ENCODE measurements around the gene TESK2. TPM values are rescaled to one million over a fixed set of nuclear protein-coding genes. Genes with fewer than 3 reads are reported as not detected.

Gene TESK2
- total RNA-seq, 1 experiment from 2014 or later, result 5.0 TPM

DNA sequence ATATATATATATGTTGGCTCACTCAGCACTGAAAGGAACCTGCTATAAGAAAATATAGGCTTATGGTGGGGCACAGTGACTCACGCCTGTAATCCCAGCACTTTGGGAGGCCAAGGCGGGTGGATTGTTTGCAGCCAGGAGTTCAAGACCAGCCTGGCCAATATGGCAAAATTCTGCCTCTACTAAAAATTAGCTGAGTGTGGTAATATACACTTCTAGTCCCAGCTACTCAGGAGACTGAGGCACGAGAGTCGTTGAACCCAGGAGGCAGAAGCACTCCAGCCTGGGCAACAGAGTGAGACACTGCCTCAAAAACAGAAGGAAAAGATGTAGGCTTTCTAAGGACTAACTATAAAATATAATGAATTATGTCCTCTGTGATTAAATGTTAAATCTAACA lies 136.1 kb downstream of the TESK2 start:
- ChIA-PET RAD21 (ENCODE audit: low non-redundant PET in 1 of 2, low total read pairs in 2 of 2, uncharacterized antibody in 2 of 2, unreplicated experiment in 2 of 2) (no interaction called here), CTCF (interaction anchor here (0.6 kb wide), 1 partner anchor 344 kb away, joined by 3 read pairs; the partner anchor contains the start of gene HECTD3), POLR2A (no interaction called here)
- no peaks in the 10 kb centered on the region for H3K27me3 ChIP-seq (ENCODE audit: insufficient read depth, low read length)
- peaks cover 13 to 18% of the 10 kb centered on the region in 2 experiments for H3K4me1 ChIP-seq (ENCODE audit: control insufficient read depth in 1 of 2, insufficient read depth in 2 of 2, low read length in 2 of 2)
- no peaks in the 10 kb centered on the region for H4K20me1 ChIP-seq (ENCODE audit: insufficient read depth)
- no peak overlapping the region for H2AFZ ChIP-seq (ENCODE audit: low read depth, low read length, poor library complexity, severe bottlenecking)
- H3K79me2 ChIP-seq (ENCODE audit: insufficient read depth, low read length), result no peaks in the 10 kb centered on the region
- BruUV-seq (replicated peaks), result no TSS peak
- no peaks in the 10 kb centered on the region for H3K9me2 ChIP-seq (ENCODE audit: insufficient read depth)
- ATAC-seq (no peak), DNase-seq (ENCODE audit: low read depth, low spot score) (no peak)
- H3K27ac ChIP-seq (ENCODE audit: low read depth, low read length), result no peak overlapping the region
- intact Hi-C loops (cut with micrococcal nuclease), result no loop called here
- no peak overlapping the region for H3K9ac ChIP-seq (ENCODE audit: low read length)
- H3K36me3 ChIP-seq (ENCODE audit: control insufficient read depth in 1 of 2, insufficient read depth in 2 of 2, low read length in 2 of 2), result no peaks in the 10 kb centered on the region
- H3K4me2 ChIP-seq (ENCODE audit: low read length), result no peak overlapping the region
- H3K9me3 ChIP-seq (ENCODE audit: control insufficient read depth in 1 of 2, insufficient read depth in 1 of 2, low read depth in 1 of 2, low read length in 2 of 2), result no peaks in the 10 kb centered on the region
- TF ChIP-seq, protein P1, sequence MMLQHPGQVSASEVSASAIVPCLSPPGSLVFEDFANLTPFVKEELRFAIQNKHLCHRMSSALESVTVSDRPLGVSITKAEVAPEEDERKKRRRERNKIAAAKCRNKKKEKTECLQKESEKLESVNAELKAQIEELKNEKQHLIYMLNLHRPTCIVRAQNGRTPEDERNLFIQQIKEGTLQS (IDR thresholded peaks at IDR 0.05), result no peak
- TF ChIP-seq POLR2A (IDR thresholded peaks at IDR 0.05; ENCODE audit: borderline replicate concordance, extremely low read depth, insufficient read depth, insufficient read length) (no peak), EZH2phosphoT487 (IDR thresholded peaks at IDR 0.05; ENCODE audit: borderline replicate concordance) (no peak), SIN3A (IDR thresholded peaks at IDR 0.05; ENCODE audit: low read depth) (no peak), CBX3 (IDR thresholded peaks at IDR 0.05; ENCODE audit: low read depth) (no peak), FOSL1 (IDR thresholded peaks at IDR 0.05; ENCODE audit: low read depth) (no peak), SP1 (IDR thresholded peaks at IDR 0.05; ENCODE audit: low read depth) (no peak), CEBPB (IDR thresholded peaks at IDR 0.05; ENCODE audit: low read depth) (no peak), RAD21 (IDR thresholded peaks at IDR 0.05; ENCODE audit: low read depth) (no peak), ZNF274 (IDR thresholded peaks at IDR 0.05; ENCODE audit: low read depth, low read length) (no peak), EGR1 (IDR thresholded peaks at IDR 0.05; ENCODE audit: low read depth) (no peak), ELF1 (IDR thresholded peaks at IDR 0.05; ENCODE audit: borderline replicate concordance, low read depth) (no peak), YY1 (IDR thresholded peaks at IDR 0.05; ENCODE audit: extremely low read depth, insufficient replicate concordance, low read depth, low read length) (no peak)
- TF ChIP-seq, protein P2, sequence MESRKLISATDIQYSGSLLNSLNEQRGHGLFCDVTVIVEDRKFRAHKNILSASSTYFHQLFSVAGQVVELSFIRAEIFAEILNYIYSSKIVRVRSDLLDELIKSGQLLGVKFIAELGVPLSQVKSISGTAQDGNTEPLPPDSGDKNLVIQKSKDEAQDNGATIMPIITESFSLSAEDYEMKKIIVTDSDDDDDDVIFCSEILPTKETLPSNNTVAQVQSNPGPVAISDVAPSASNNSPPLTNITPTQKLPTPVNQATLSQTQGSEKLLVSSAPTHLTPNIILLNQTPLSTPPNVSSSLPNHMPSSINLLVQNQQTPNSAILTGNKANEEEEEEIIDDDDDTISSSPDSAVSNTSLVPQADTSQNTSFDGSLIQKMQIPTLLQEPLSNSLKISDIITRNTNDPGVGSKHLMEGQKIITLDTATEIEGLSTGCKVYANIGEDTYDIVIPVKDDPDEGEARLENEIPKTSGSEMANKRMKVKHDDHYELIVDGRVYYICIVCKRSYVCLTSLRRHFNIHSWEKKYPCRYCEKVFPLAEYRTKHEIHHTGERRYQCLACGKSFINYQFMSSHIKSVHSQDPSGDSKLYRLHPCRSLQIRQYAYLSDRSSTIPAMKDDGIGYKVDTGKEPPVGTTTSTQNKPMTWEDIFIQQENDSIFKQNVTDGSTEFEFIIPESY (IDR thresholded peaks at IDR 0.05; ENCODE audit: extremely low read depth, insufficient replicate concordance, low read length), result no peak
- TF ChIP-seq, protein P3, sequence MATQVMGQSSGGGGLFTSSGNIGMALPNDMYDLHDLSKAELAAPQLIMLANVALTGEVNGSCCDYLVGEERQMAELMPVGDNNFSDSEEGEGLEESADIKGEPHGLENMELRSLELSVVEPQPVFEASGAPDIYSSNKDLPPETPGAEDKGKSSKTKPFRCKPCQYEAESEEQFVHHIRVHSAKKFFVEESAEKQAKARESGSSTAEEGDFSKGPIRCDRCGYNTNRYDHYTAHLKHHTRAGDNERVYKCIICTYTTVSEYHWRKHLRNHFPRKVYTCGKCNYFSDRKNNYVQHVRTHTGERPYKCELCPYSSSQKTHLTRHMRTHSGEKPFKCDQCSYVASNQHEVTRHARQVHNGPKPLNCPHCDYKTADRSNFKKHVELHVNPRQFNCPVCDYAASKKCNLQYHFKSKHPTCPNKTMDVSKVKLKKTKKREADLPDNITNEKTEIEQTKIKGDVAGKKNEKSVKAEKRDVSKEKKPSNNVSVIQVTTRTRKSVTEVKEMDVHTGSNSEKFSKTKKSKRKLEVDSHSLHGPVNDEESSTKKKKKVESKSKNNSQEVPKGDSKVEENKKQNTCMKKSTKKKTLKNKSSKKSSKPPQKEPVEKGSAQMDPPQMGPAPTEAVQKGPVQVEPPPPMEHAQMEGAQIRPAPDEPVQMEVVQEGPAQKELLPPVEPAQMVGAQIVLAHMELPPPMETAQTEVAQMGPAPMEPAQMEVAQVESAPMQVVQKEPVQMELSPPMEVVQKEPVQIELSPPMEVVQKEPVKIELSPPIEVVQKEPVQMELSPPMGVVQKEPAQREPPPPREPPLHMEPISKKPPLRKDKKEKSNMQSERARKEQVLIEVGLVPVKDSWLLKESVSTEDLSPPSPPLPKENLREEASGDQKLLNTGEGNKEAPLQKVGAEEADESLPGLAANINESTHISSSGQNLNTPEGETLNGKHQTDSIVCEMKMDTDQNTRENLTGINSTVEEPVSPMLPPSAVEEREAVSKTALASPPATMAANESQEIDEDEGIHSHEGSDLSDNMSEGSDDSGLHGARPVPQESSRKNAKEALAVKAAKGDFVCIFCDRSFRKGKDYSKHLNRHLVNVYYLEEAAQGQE (IDR thresholded peaks at IDR 0.05; ENCODE audit: low read depth), result no peak
- TF ChIP-seq, protein P4, sequence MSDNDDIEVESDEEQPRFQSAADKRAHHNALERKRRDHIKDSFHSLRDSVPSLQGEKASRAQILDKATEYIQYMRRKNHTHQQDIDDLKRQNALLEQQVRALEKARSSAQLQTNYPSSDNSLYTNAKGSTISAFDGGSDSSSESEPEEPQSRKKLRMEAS (IDR thresholded peaks at IDR 0.05), result no peak
- no peak overlapping the region for H3K4me3 ChIP-seq (replicated peaks in 1 of 2; ENCODE audit: low read depth in 1 of 2, low read length in 2 of 2)
